KOPT-K1 (cell line): ENCODE measurements around the gene HEXD.

Source experiments
- H3K27ac ChIP-seq: fragments of 200-600 bp; sonication (generic); 2 replicates; pipeline ENCODE4 v1.5.1; 2016; ENCODE audit warnings: antibody characterized with exemption, mild to moderate bottlenecking, low read depth, low read length; ENCODE audit not compliant: poor library complexity, severe bottlenecking
- H3K36me3 ChIP-seq: fragments of 200-600 bp; sonication (generic); 2 replicates; pipeline ENCODE4 v1.5.1; 2017; ENCODE audit warnings: antibody characterized with exemption, mild to moderate bottlenecking, low read length, moderate library complexity; ENCODE audit not compliant: insufficient read depth
- H3K9me3 ChIP-seq: fragments of 200-600 bp; sonication (generic); 2 replicates; pipeline ENCODE4 v1.5.1; 2017; ENCODE audit warnings: antibody characterized with exemption, low read length, mild to moderate bottlenecking; ENCODE audit not compliant: insufficient read depth, poor library complexity, severe bottlenecking

HEXD gene

DNA sequence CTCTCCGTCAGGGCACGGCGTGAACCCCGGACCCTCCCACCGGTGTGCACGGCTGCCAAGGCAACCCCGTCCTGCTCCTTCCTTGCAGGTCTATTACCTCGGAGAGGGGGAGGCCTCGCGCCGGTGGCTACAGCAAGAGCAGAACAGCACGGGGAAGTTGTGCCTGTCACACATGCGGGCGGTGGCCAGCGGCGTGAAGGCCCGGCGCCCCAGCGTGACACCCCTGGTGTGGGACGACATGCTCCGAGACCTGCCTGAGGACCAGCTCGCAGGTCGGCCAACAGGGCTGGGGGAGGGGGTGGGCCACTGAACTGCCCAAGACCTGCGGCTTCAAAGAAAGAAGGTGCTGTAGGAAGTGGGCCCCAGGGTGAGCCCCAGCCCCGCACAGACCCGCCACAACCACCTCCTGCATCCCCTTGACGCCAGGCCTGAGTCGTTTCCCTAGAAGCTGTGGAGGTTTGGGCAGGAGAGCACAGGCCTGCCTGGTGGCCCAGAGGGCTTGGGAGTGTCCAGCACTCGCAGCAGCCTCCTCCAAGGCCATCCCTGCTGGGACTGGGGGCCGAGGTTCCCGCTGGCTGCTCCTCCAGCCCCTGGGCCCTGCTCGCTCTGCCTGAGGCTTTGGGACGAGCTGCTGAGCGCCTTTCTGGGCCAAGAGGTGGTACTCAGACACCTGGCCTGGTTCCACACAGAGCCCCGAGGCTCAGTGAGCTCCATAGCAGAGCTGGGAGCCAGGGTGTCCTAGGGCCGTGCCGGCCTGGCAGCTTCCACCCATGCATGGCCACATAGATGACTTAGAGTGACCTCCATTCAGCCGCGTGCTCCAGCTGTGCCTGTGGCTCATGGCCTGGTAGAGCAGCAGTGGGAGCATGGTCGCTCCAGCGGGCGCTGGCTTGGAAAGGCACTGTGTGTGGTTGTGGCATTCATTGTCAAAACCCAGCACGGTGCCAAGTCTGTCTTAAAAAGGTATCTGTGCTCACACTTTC is 17.7 kb downstream of the HEXD start:
- Histone ChIP-seq H3K27ac (no peak overlapping the region), H3K9me3 (no peaks in the 10 kb centered on the region), H3K36me3 (peaks cover 49% of the 10 kb centered on the region)

DNA sequence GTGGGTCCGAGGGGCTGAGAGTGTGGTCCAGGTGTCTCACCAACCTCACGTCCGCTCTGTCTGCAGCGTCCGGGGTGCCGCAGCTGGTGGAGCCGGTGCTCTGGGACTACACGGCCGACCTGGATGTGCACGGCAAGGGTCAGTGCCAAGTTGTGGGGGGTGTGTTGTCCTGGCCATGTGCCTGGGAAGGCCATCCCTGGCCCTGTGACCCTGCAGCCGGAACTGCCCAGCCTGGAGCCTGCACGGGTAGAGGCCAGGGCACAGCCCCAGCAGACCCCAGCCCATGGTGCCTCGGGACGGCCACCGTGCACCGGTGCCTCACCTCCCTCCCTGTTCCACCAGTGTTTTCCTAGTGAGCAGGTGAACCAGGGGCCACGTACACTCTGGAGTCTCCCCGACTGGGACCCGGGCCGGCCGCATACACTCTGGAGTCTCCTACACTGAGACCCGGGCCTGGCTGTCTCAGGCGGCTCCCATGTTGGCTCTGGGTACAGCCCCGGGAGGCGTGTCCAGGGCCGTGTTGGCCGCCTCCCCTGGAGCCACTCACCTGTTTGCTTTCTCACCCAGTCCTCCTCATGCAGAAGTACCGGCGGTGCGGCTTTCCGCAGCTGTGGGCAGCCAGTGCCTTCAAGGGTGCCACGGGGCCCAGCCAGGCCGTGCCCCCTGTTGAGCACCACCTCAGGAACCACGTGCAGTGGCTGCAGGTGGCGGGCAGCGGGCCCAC is 18.6 kb downstream of the HEXD start:
- Histone ChIP-seq H3K27ac (no peak overlapping the region), H3K9me3 (no peaks in the 10 kb centered on the region), H3K36me3 (peaks cover 58% of the 10 kb centered on the region)

DNA sequence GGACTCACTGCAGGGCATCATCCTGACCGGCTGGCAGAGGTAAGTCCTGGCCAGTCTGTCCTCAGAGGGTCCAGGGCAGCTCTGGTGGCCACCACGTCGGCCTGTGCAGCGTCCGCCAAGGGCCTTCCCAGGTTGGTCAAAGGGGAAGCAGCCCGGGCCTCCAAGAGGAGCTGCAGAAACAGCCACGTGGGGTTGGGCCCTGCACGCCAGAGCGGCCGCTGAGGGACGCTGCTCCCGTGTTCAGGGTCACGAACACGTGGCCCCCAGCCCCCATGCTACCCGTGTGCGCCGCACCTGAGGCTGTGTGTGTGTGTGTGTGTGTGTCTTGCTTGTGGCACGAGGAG is 19.1 kb downstream of the HEXD start:
- peaks cover 63% of the 10 kb centered on the region for H3K36me3 ChIP-seq
- no peak overlapping the region for H3K27ac ChIP-seq
- no peaks in the 10 kb centered on the region for H3K9me3 ChIP-seq

DNA sequence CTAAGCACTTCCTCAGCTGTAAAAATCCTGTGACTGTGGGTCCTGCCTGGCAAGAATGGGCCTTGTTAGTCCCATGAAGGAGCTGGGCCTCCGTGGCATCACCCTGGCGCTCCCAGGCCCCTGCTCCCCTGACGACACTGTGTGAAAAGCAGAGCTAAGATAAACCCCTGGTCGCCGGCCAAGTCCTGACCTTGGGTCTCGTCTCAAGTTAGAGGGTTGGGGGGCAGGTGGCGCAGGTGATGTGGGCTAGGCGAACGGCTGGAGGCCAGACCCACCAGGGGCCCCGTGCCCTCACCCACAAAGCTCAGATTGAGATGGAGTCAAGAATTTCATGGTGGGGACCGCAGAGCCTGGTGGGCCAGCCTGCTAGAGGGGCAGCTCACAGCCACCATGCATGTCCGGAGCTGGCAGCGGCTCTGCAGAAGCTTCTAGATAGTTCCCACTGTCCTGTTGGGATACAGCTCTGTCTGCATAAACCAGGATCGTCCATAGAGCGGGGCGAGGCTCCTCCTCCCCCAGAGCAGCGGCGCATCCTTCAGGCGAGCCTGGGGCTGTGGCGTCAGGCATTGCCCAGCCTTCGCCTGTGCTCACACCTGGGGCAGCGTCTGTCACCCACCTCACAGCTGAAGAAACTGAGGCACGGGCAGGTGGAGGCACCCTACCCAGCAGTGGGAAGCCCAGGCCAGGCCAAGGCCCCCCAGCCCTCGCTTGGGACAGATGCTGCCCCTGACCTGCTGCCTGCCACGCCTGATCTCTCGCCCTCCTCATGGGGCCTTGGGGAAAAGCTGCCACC is 20.4 kb downstream of the HEXD start:
- peaks cover 76% of the 10 kb centered on the region for H3K36me3 ChIP-seq

DNA sequence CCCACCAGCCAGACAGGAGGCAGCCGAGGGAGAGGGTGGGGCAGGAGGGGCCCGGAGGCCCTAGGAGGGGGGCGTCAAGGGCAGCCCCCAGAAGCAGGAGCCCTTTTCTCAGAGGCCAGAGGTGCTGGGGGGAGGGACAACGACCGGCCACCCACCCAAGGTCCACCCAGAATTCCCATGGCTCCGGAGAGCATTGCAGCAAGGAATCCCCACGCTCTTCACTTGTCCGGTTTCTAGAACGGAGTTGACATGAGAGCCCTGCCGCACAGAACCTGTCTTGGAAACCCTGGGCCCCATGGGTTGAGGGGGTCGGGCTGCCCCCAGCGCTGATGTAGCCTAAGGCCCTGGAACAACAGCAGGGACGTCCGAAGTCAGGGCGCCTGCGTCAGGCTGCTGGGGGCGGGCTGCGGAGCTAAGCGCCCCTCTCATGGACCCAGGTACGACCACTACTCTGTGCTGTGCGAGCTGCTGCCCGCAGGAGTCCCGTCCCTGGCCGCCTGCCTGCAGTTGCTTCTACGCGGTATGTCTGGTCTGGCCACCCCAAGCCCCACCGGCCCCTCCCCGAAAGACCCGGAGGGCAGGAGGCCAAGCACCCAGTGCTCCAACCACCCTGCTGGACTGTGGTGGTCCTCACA is 21.2 kb downstream of the HEXD start:
- no peak overlapping the region for H3K27ac ChIP-seq
- peaks cover 84% of the 10 kb centered on the region for H3K36me3 ChIP-seq
- no peaks in the 10 kb centered on the region for H3K9me3 ChIP-seq

More for the DNA sequence above, 20.4 kb downstream of the HEXD start:
- no peak overlapping the region for H3K27ac ChIP-seq
- no peaks in the 10 kb centered on the region for H3K9me3 ChIP-seq

DNA sequence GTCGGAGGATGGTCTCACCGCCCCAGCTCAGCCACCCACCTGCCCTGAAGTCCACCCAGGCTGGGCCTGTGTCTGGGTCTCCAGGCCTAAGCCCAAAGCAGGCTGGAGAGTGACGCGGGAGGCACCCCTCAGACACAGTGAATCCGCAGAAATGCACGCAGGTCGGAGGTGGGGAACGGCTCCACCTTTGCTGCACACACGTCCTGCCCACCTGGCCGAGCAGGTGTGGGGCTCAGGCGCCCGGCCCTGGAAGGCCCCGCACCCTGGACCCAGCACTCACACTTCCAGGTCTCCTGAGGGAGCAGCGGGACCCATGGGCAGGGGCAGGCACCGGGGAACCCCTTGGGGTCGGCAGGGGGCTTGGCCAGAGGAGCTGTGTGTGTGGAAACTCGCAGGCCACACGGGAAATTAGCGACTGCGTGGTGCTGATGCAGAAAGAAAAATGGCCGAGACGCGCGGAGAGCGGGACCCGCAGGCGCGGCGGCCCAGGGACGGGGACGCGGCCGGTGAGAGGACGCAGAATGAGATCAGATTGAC is 21.8 kb downstream of the HEXD start:
- Histone ChIP-seq H3K27ac (no peak overlapping the region), H3K36me3 (peaks cover 89% of the 10 kb centered on the region), H3K9me3 (no peaks in the 10 kb centered on the region)

DNA sequence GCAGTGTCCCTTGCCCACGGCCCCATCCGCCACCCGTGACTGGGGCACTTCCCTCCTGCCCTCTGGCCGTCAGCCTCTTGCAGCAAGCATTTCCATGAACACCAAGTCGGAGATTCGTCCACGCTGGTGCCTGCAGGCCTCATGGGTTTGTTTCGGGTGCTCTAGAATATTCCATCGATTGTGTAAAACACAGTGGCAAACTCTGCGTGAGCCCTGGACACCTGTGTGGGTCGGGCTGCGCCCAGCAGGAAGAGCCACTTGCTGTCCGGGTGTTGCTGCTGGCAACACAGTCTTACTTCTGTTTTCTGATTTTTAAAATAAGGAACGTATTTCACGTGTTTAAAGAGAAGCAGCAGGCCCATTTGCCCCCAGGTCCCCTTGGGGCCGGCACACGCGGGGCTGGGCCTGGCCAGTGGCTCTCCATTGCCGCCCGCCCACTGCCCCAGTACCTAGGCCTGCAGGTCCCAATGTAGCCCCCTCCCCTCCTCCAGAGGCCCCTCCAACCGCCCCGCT is 22.4 kb downstream of the HEXD start:
- Histone ChIP-seq H3K9me3 (no peaks in the 10 kb centered on the region), H3K36me3 (peaks cover 91% of the 10 kb centered on the region), H3K27ac (no peak overlapping the region)

DNA sequence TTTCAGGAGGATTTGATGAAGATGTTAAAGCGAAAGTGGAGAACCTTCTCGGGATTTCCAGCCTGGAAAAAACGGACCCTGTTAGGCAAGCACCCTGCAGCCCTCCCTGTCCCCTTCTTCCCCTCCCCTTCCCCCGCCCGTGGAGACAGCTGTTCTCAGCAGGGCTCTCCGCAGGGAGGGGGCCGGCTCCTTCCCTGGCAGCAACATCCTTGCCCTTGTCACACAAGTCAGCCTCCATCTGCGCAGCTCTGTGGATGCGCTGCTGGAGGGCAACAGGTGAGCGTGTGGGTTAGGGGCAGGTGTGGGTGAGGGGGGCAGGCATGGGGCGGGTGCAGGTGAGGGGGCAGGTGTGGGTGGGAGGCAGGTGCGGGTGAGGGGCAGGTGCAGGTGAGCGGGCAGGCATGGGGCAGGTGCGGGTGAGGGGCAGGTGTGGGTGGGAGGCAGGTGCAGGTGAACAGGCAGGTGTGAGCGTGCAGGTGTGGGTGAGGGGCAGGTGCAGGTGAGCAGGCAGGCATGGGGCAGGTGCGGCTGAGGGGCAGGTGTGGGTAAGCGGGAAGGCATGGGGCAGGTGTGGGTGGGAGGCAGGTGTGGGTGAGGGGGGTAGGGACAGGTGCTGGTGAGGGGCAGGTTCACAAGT is 23.0 kb downstream of the HEXD start:
- Histone ChIP-seq H3K9me3 (no peaks in the 10 kb centered on the region), H3K36me3 (peaks cover 91% of the 10 kb centered on the region), H3K27ac (no peak overlapping the region)

DNA sequence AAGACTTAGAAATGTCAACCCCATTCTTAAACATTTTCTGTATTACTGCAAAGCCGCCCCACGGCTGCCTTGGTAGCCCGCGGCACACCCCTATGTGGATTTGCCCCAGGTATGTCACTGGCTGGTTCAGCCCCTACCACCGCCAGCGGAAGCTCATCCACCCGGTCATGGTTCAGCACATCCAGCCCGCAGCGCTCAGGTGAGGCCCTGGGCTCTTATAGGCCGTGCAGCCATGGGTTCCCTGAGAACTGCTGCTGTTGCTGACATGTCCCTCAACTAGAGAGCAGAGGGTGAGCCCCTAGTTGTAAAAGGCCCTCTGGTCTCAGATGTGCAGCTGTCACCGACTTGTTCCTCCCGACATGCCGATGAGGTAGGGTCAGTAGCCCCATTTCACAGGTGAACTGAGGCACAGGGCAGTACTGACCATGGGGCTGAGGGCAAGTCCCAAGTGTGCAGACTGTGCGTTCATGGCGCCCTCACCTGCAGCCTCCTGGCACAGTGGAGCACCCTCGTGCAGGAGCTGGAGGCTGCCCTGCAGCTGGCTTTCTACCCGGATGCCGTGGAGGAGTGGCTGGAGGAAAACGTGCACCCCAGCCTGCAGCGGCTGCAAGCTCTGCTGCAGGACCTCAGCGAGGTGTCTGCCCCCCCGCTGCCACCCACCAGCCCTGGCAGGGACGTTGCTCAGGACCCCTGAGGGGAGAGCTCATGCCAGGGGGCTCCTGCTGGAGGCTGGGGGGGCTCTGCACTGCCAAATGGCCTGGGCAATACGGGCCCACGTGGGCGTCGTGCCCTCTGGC is 23.7 kb downstream of the HEXD start:
- Histone ChIP-seq H3K36me3 (peaks cover 91% of the 10 kb centered on the region), H3K27ac (no peak overlapping the region), H3K9me3 (no peaks in the 10 kb centered on the region)

DNA sequence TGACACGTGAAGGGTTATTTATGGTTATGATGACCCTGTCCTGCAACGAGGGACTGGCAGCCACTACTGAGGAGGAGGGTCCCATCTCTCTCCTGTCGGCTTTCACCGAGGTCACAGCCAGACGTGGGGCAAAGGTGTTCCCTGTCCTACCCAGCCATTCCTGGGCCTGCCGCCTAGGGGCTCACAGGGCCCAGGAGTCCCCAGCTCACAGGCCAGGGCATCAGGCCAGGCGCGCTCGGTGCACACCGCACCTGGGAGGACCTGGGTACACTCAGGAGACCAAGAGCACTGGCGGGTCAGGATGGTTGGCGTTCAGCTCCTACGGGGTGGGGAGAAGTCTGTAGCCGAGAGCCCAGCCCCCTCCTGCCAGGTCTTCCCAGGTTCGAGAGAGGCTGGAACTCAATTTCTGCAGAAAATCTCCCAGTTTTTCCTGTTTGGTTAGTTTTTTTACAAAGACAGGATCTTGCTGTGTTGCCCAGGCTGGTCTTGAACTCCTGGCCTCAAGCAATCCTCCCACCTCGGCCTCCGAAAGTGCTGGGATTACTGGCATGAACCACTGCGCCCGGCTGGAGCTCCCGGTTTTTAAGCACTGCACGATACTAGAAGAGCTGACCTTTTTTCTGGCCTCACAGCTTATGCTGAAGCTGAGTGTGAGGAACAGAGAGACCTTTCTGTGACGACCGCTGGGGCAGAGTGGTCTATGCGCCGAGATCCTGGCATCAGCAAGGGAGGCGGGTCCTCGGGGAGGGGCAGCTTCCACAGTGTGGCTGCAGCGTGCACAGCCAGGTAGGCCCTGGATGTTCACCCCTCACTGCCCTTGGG is 24.7 kb downstream of the HEXD start:
- Histone ChIP-seq H3K36me3 (peaks cover 87% of the 10 kb centered on the region), H3K9me3 (no peaks in the 10 kb centered on the region), H3K27ac (no peak overlapping the region)

DNA sequence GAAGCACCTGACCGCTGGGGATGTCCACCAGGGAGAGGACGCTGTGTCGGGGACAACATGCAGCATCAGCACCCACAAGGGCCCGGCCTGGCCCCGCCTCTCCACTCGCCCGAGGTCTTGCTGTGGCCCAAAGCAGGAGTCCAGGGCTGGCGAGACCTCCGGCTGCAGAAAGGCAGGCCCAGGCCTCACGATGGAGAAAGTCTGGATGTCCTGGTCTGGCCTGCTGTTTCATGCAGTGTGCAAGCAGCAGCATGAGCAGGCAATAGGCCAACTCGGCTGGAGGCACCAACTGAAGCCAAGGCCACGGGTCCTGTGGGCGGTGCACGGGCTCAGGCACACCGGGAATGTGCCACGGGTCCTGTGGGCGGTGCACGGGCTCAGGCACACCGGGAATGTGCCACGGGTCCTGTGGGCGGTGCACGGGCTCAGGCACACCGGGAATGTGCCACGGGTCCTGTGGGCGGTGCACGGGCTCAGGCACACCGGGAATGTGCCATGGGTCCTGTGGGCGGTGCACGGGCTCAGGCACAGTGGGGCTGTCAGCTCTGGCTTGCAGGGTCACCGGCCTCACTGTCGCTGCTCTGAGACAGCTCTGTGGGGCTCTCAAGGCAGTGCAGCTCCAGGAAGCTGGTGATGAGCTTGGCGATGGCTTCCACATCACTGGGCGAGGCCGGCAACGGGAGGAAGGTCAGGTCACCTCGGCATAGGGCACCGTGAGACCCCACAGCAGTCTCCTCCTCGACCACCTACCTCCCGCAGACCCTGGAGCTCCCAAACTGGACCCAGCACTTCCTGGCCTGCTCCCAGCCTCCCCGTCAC is 25.5 kb downstream of the HEXD start:
- H3K36me3 ChIP-seq = peaks cover 82% of the 10 kb centered on the region
- no peaks in the 10 kb centered on the region for H3K9me3 ChIP-seq
- no peak overlapping the region for H3K27ac ChIP-seq

DNA sequence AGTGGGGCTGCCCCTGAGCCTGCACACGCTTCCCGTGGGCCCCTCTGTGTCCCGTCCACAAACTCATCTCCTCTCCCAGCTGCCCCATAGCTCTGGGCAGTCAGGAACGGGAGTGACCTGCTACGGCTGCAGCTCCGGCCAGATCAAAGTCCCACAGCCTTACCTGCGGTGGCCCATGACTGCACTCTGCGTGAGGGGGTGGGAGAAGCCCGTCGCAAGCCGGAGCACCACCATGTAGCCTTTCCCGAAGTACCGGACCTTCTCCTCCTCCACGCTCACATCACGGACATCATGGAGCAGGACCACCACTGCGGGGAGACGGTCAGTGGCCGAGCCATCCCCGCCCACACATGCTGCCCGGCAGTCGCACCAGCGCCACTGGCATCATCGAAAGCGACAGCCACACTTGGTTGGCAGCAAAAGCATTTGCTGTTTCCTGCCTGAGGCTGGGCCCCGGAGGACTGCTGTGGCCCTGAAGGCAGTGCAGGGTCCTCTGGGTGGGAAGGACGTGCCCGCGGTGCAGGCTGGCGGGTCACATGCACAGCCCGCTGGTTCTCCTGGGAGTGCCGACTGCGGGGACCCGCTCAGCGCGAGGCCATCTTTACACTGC is 26.2 kb downstream of the HEXD start:
- Histone ChIP-seq H3K9me3 (no peaks in the 10 kb centered on the region), H3K36me3 (peaks cover 82% of the 10 kb centered on the region), H3K27ac (no peak overlapping the region)
